Stimulated activated CD8-positive, alpha-beta memory T cell treated with anti-CD3 and anti-CD28 coated beads, Interleukin-4, amount 100 ng/mL, for 1 hour (primary cell): Measurements from ENCODE around the gene ECEL1.
A peak's percentile ranks its signal among the peaks of the same experiment; 100 is the strongest.
"Not testable (repeated sequence)": the region's sequence is repeated elsewhere in the genome, so short reads cannot be mapped to it uniquely, and the experiment has no call there.

Source experiments
- DNase-seq, 2 donors: peaks; one replicate each; pipeline ENCODE4 v3.0.0-alpha.2; 2020; ENCODE audit warnings: low read depth in 2 of 2, low spot score in 1 of 2

The ECEL1 gene

GRCh38 chr2:232460171-232460570, 27.5 kb downstream of the ECEL1 start:
- no peak for DNase-seq

- no peak for DNase-seq
Measured at GRCh38 chr2:232459419-232460035, 28.1 kb downstream of the ECEL1 start.

- no peak for DNase-seq
Measured at GRCh38 chr2:232458661-232459418, 28.8 kb downstream of the ECEL1 start.

- no peak for DNase-seq
Measured at GRCh38 chr2:232458051-232458660, 29.5 kb downstream of the ECEL1 start.

- no peak for DNase-seq
Measured at GRCh38 chr2:232457121-232458011, 30.3 kb downstream of the ECEL1 start.

- no peak for DNase-seq
Measured at GRCh38 chr2:232456296-232457120, 31.1 kb downstream of the ECEL1 start.

- DNase-seq, result no peak
Measured at GRCh38 chr2:232455426-232456255, 32.0 kb downstream of the ECEL1 start, which contains the start of gene ALPI. TSS of gene ALPI (plus strand) at chr2:232456153. CDS start at chr2:232456200, 47 bp downstream.

- DNase-seq, result no peak
Measured at GRCh38 chr2:232454630-232455029, 33.0 kb downstream of the ECEL1 start.

GRCh38 chr2:232451645-232452044, 36.0 kb downstream of the ECEL1 start:
- not testable (repeated sequence) for DNase-seq

GRCh38 chr2:232449964-232450363, 37.7 kb downstream of the ECEL1 start:
- no peak for DNase-seq

- no peak for DNase-seq
Measured at GRCh38 chr2:232448304-232448690, 39.3 kb downstream of the ECEL1 start.

- no peak for DNase-seq
Measured at GRCh38 chr2:232447638-232448303, 39.9 kb downstream of the ECEL1 start.

- no peak for DNase-seq
Measured at GRCh38 chr2:232447091-232447620, 40.5 kb downstream of the ECEL1 start.

- DNase-seq, result not testable (repeated sequence)
Measured at GRCh38 chr2:232446266-232446777, 41.3 kb downstream of the ECEL1 start.

GRCh38 chr2:232445149-232445885, 42.3 kb downstream of the ECEL1 start:
- DNase-seq, result not testable (repeated sequence)

GRCh38 chr2:232444409-232445148, 43.1 kb downstream of the ECEL1 start:
- DNase-seq, result peak in 1 of 2 donors; percentile 15
